MM.1S (cell line): ENCODE data around the gene MDGA2.

Source experiments
- CTCF ChIP-seq: fragments of 300-600 bp; sonication (generic); IDR thresholded peaks from 2 replicates; pipeline ENCODE4 v1.5.1; 2016; ENCODE audit warnings: antibody characterized with exemption, low read length, mixed read lengths
- EZH2 ChIP-seq: fragments of 300-600 bp; sonication (generic); optimal IDR thresholded peaks from 2 replicates; pipeline ENCODE3; 2017; ENCODE audit warnings: low read depth, mild to moderate bottlenecking, antibody characterized with exemption, low read length, mixed read lengths

- TF ChIP-seq CTCF, result no peak
- TF ChIP-seq EZH2, result no peak
Measured at GRCh38 chr14:47327336-47327735, 348.1 kb downstream of the MDGA2 start.
